ENCODE measurements around the gene ATP11A. TPM values are rescaled to one million over a fixed set of nuclear protein-coding genes. Genes with fewer than 3 reads are reported as not detected.

Gene ATP11A
- total RNA-seq, 1 donor from 2014 or later = 211 TPM

DNA sequence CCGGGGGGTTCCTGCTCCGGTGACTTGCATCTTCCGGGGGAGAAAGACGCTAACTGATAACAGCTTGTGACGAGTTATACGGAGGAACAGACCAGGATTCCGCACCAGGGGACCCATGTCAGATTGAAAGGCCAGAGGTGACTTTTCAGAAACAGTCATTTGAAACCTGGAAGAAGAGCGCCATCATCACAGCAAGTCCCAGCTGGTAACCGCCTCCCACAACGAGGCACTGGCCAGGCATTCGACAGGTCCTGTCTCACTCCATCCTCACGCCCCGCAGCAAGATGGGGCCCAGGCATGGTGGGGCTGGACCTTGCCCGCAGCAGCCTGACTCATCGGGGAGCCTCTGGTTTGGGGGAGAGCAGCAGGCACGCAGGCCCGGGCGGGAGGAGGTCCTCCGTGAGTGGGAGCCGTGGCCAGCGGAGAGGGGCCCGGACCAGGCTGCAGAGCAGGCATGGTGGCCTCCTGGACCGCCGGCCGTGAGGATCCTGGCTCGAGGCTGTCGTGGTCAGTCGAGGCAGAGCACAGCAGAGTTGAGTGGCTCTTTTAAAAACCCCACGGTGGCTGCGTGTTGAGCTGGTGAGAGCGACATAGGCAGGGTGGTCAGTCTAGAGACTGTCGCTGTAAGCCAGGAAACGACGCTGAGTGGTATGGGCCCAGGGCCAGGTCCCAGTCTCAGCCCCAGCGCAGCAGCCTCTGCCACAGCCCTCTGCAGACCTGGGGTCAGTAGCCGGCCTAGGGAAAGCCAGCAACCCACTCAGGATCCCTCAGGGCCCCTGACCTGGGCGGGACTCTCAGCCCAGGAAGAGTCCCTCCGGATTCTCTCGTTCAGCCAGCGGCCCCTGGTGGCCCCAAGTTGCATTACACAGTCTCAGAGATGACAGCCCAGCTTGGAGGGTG, 184.3 kb downstream of the ATP11A start:
- H3K4me1 Mint-ChIP-seq (ENCODE audit: unreplicated experiment) = peaks cover 13% of the 10 kb centered on the region
- H3K9me3 Mint-ChIP-seq (ENCODE audit: unreplicated experiment) = no peaks in the 10 kb centered on the region

DNA sequence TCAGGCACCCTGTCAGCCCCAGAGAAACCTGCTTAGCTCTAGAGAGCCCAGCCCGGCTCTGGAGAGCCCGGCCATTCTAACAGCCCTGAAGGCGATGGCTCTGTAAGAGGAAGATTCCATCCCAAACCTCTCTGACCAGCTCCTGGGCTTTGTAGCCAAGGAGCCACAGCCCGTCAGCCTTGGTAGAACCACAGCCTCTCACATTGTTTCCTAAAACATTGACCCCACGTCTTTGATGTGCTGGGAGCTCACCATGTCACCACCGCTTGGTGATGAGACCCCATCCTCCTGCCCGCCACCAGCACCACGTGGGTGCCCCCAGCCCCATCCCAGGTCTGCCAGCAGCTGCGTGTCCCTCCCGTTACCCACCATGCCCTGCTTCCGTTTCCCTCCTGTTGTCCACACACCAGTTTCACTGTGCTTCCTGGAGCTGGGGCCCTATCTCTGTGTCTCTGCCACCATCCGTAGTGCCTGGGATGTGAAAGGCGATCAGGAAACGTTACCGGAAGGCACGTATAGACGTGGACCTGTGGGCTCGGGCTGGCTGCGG, 185.0 kb downstream of the ATP11A start:
- no peaks in the 10 kb centered on the region for H3K9me3 Mint-ChIP-seq (ENCODE audit: unreplicated experiment)
- TF ChIP-seq, protein P1, sequence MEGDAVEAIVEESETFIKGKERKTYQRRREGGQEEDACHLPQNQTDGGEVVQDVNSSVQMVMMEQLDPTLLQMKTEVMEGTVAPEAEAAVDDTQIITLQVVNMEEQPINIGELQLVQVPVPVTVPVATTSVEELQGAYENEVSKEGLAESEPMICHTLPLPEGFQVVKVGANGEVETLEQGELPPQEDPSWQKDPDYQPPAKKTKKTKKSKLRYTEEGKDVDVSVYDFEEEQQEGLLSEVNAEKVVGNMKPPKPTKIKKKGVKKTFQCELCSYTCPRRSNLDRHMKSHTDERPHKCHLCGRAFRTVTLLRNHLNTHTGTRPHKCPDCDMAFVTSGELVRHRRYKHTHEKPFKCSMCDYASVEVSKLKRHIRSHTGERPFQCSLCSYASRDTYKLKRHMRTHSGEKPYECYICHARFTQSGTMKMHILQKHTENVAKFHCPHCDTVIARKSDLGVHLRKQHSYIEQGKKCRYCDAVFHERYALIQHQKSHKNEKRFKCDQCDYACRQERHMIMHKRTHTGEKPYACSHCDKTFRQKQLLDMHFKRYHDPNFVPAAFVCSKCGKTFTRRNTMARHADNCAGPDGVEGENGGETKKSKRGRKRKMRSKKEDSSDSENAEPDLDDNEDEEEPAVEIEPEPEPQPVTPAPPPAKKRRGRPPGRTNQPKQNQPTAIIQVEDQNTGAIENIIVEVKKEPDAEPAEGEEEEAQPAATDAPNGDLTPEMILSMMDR (IDR thresholded peaks at IDR 0.05; ENCODE audit: unreplicated experiment) = peak; percentile 36
- H3K27ac Mint-ChIP-seq (ENCODE audit: unreplicated experiment) = peak overlapping the region; percentile 45
- no peak for DNase-seq (ENCODE audit: low spot score)
- peaks cover 26% of the 10 kb centered on the region for H3K27me3 Mint-ChIP-seq (ENCODE audit: unreplicated experiment)
- peaks cover 13% of the 10 kb centered on the region for H3K4me1 Mint-ChIP-seq (ENCODE audit: unreplicated experiment)
- peaks cover 64% of the 10 kb centered on the region for H3K36me3 Mint-ChIP-seq (ENCODE audit: low read depth, unreplicated experiment)
- H3K4me3 Mint-ChIP-seq (ENCODE audit: unreplicated experiment) = peak overlapping the region; percentile 75

More for the DNA sequence above, 184.3 kb downstream of the ATP11A start:
- Mint-ChIP-seq H3K27me3 (ENCODE audit: unreplicated experiment) (peaks cover 26% of the 10 kb centered on the region), H3K36me3 (ENCODE audit: low read depth, unreplicated experiment) (peaks cover 64% of the 10 kb centered on the region), H3K4me3 (ENCODE audit: unreplicated experiment) (peak overlapping the region; percentile 24), H3K27ac (ENCODE audit: unreplicated experiment) (peak overlapping the region; percentile 75)
- TF ChIP-seq, protein P1 (IDR thresholded peaks at IDR 0.05; ENCODE audit: unreplicated experiment) = peak; percentile 92
- peak; percentile 84 for DNase-seq (ENCODE audit: low spot score)

DNA sequence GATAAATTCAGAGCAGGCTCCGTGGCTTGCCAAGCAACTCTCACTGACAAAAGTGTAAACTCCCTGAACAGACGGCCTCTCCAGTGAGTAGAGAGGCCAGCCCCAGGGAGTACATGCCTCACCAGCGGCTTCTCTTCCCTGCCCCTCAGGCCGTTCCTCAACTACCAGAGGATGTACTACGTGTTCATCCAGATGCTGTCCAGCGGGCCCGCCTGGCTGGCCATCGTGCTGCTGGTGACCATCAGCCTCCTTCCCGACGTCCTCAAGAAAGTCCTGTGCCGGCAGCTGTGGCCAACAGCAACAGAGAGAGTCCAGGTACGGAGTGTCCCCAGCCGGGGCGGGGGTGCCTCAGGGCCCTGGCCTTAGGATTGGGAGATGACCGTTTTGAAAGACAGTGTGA, 185.8 kb downstream of the ATP11A start:
- no peaks in the 10 kb centered on the region for H3K9me3 Mint-ChIP-seq (ENCODE audit: unreplicated experiment)
- no peak overlapping the region for H3K27ac Mint-ChIP-seq (ENCODE audit: unreplicated experiment)
- H3K4me1 Mint-ChIP-seq (ENCODE audit: unreplicated experiment) = peaks cover 13% of the 10 kb centered on the region
- H3K36me3 Mint-ChIP-seq (ENCODE audit: low read depth, unreplicated experiment) = peaks cover 69% of the 10 kb centered on the region
- TF ChIP-seq, protein P1 (IDR thresholded peaks at IDR 0.05; ENCODE audit: unreplicated experiment) = no peak
- peaks cover 29% of the 10 kb centered on the region for H3K27me3 Mint-ChIP-seq (ENCODE audit: unreplicated experiment)
- DNase-seq (ENCODE audit: low spot score) = no peak
- H3K4me3 Mint-ChIP-seq (ENCODE audit: unreplicated experiment) = no peak overlapping the region

DNA sequence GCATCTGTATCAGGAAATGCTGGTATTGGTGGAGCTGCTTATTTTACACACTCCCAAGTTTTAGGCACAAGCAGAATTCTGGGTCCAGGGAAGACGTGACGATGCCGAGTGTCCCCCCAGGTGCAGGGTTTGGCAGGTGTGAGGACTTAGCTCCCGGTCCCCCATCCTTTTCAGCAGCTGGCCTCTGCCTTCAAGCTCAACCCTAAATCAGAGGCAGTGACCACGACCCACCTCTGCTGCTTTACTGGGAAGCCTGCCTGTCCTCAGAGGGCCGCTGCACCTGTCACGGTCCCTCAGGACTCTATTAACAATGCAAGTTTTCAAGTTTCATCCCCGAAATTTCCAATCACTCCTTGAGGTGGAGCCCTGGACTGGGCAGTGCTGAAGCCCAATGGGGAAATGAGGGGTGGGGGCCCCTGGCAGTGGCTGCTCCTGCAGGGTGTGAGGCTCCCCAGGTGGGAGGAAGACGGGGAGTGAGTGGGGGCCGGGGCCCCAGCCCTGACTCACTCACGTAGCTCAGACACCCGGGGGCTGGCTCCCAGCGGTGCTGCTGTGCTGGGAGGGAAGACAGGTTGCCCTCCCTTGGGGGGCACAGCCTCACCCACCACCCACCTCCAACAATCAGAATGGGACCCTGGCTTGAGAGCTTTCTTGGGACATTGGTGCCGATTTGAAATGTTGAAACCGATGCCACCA, 186.6 kb downstream of the ATP11A start:
- peaks cover 29% of the 10 kb centered on the region for H3K27me3 Mint-ChIP-seq (ENCODE audit: unreplicated experiment)
- peaks cover 13% of the 10 kb centered on the region for H3K4me1 Mint-ChIP-seq (ENCODE audit: unreplicated experiment)
- H3K9me3 Mint-ChIP-seq (ENCODE audit: unreplicated experiment) = no peaks in the 10 kb centered on the region
- H3K4me3 Mint-ChIP-seq (ENCODE audit: unreplicated experiment) = no peak overlapping the region
- peaks cover 65% of the 10 kb centered on the region for H3K36me3 Mint-ChIP-seq (ENCODE audit: low read depth, unreplicated experiment)
- no peak for DNase-seq (ENCODE audit: low spot score)
- peak overlapping the region; percentile 24 for H3K27ac Mint-ChIP-seq (ENCODE audit: unreplicated experiment)
- TF ChIP-seq, protein P1 (IDR thresholded peaks at IDR 0.05; ENCODE audit: unreplicated experiment) = no peak

All from endothelial cell (in vitro differentiated cells).